Activated CD8-positive, alpha-beta T cell treated with anti-CD3 and anti-CD28 coated beads for 36 hours (primary cell): ENCODE results near the gene PDK1. TPM values are rescaled to one million over a fixed set of nuclear protein-coding genes. Genes with fewer than 3 reads are reported as not detected.

Experiments used
- ATAC-seq: fragments of 200-7000 bp; cut with Tn5 transposase; one replicate; pipeline ENCODE4 v1.10.0; 2021; ENCODE audit warnings: mild to moderate bottlenecking, moderate library complexity
- CTCF ChIA-PET: fragments of 350-600 bp; sonication (Branson Sonifier 250); formaldehyde crosslinking; loops from one replicate; lab custom pipeline; 2021; ENCODE audit warnings: antibody characterized with exemption; lab: Charles Lee
- POLR2A ChIA-PET: fragments of 350-600 bp; sonication (Branson Sonifier 250); formaldehyde crosslinking; loops from one replicate; lab custom pipeline; 2021; ENCODE audit warnings: antibody characterized with exemption; lab: Charles Lee
- DNase-seq: peaks from one replicate; pipeline ENCODE4 v3.0.0-alpha.2; 2020
- H3K27ac Mint-ChIP-seq: one replicate; pipeline ENCODE4 v1.8.0; 2021; ENCODE audit warnings: mild to moderate bottlenecking, mixed read lengths
- H3K27me3 Mint-ChIP-seq: one replicate; pipeline ENCODE4 v1.8.0; 2021; ENCODE audit warnings: mixed read lengths
- H3K36me3 Mint-ChIP-seq: one replicate; pipeline ENCODE4 v1.8.0; 2021; ENCODE audit warnings: low read depth, mixed read lengths
- H3K4me1 Mint-ChIP-seq: one replicate; pipeline ENCODE4 v1.8.0; 2021; ENCODE audit warnings: low read depth, mixed read lengths
- H3K4me3 Mint-ChIP-seq: one replicate; pipeline ENCODE4 v1.8.0; 2021; ENCODE audit warnings: mild to moderate bottlenecking, moderate library complexity, mixed read lengths
- H3K9me3 Mint-ChIP-seq: one replicate; pipeline ENCODE4 v1.8.0; 2021; ENCODE audit warnings: mixed read lengths
- intact Hi-C: fragments of 100-400 bp; cut with micrococcal nuclease; formaldehyde crosslinking; loops from one replicate; pipeline ENCODE4 v1.10.0; 2022
- total RNA-seq, 2 experiments: library from RNA; stranded (reverse); gene quantifications; one replicate each; pipeline ENCODE4 v1.2.3, GENCODE V29; 2021
- TF ChIP-seq, protein P1 (sequence below): fragments of 200-600 bp; IDR thresholded peaks from one replicate; pipeline ENCODE4 v1.8.0; 2022; ENCODE audit warnings: antibody characterized with exemption, mild to moderate bottlenecking

Gene PDK1
- total RNA-seq, 2 experiments from 2014 or later, result 65.8 to 70.7 TPM

DNA sequence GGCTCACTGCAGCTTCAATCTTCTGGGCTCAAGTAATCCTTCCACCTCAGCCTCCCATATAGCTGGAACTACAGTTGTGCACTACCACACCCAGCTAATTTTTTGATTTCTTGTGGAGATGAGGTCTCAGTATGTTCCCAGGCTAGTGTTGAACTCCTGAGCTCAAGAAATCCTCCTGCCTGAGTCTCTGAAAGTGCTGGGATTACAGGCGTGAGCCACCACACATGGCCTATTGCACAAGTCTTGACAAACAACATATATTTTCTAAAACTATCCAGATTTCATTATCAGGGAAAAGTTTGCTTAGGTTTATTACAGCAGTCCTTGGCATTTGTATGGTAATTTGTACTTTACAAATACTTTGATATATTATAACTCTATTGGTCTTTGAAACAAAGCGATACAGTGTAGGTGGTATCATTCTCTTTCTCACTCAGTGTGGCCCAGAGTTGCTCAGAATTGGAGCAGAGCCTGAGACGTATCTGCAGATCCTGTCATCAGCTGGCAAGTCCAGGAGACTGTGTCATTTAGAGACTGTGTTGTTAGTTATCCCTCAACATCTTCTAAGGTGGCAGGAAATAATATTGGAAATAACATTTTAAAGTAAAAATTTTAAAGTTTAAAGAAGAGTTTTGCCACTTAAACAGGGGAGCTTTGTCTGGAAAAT lies 41.4 kb downstream of the PDK1 start:
- DNase-seq, result no peak
- no peak for ATAC-seq
- Mint-ChIP-seq H3K4me1 (peaks cover 16% of the 10 kb centered on the region), H3K9me3 (no peaks in the 10 kb centered on the region), H3K4me3 (no peak overlapping the region), H3K36me3 (peaks cover 59% of the 10 kb centered on the region), H3K27ac (no peak overlapping the region), H3K27me3 (no peaks in the 10 kb centered on the region)
- TF ChIP-seq, protein P1, sequence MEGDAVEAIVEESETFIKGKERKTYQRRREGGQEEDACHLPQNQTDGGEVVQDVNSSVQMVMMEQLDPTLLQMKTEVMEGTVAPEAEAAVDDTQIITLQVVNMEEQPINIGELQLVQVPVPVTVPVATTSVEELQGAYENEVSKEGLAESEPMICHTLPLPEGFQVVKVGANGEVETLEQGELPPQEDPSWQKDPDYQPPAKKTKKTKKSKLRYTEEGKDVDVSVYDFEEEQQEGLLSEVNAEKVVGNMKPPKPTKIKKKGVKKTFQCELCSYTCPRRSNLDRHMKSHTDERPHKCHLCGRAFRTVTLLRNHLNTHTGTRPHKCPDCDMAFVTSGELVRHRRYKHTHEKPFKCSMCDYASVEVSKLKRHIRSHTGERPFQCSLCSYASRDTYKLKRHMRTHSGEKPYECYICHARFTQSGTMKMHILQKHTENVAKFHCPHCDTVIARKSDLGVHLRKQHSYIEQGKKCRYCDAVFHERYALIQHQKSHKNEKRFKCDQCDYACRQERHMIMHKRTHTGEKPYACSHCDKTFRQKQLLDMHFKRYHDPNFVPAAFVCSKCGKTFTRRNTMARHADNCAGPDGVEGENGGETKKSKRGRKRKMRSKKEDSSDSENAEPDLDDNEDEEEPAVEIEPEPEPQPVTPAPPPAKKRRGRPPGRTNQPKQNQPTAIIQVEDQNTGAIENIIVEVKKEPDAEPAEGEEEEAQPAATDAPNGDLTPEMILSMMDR, result no peak
- intact Hi-C loops, result no loop called here
- ChIA-PET POLR2A (interaction anchor here (0.6 kb wide), 1 partner anchor 1436 kb away, joined by 3 read pairs; no protein-coding TSS in a partner anchor), CTCF (interaction anchor here (1.2 to 1.5 kb wide), 2 partner anchors 113 kb away, joined by 5 to 9 read pairs; no protein-coding TSS in a partner anchor)

DNA sequence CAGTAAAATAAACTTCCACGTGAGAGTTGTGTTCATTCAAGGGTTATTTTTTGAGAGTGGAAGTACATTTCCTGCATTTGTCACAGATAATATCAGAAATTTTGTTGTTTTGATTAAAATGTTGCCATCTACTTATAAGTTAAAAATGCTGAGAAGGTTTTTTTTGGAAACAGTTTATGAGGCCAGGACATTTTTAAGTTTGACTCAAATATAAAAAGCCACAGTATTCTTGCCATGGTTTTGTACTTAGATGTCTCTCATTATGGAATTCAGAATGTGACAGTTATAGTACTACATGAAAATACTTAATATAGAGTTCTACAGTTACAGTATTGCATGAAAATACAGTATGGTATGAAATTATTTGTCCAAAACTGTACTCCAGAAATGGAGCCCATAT lies 44.1 kb downstream of the PDK1 start:
- intact Hi-C loops, result loop anchor here (10.0 kb wide), 1 partner anchor 115 kb away; no protein-coding TSS in a partner anchor
- TF ChIP-seq, protein P1, result no peak
- Mint-ChIP-seq H3K4me3 (no peak overlapping the region), H3K27ac (no peak overlapping the region), H3K4me1 (peaks cover 16% of the 10 kb centered on the region), H3K36me3 (peaks cover 70% of the 10 kb centered on the region), H3K27me3 (no peaks in the 10 kb centered on the region), H3K9me3 (no peaks in the 10 kb centered on the region)
- ATAC-seq (no peak), DNase-seq (no peak)
- POLR2A ChIA-PET, result no interaction called here
- CTCF ChIA-PET, result no interaction called here

DNA sequence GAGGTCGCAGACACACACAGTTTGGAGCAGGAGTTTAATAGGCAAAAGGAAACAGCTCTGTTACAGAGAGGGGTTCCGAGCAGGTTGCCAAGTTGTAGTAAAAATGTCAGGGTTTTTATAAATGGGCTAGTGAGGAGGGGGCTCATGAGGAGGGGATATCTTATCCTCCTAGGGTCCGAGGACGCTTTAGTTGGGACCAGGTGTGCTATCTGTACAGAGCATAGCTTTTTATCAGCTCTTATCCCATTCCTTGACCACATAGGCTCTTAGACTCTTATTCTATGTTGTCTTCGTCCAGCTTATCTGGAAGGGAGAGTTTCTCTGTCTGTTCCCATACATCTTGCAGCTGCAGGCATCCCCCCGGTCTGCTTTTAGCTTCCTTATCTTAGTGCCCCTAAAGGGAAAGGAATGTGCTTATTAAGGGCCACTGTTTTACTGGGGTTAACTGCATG lies 44.7 kb downstream of the PDK1 start:
- peaks cover 71% of the 10 kb centered on the region for H3K36me3 Mint-ChIP-seq
- ChIA-PET CTCF (no interaction called here), POLR2A (no interaction called here)
- ATAC-seq (no peak), DNase-seq (no peak)
- no peaks in the 10 kb centered on the region for H3K27me3 Mint-ChIP-seq
- intact Hi-C loops, result loop anchor here (10.0 kb wide), 1 partner anchor 114 kb away; no protein-coding TSS in a partner anchor
- TF ChIP-seq, protein P1, result no peak
- H3K9me3 Mint-ChIP-seq, result no peaks in the 10 kb centered on the region
- H3K27ac Mint-ChIP-seq, result no peak overlapping the region
- H3K4me3 Mint-ChIP-seq, result no peak overlapping the region
- H3K4me1 Mint-ChIP-seq, result peaks cover 16% of the 10 kb centered on the region

DNA sequence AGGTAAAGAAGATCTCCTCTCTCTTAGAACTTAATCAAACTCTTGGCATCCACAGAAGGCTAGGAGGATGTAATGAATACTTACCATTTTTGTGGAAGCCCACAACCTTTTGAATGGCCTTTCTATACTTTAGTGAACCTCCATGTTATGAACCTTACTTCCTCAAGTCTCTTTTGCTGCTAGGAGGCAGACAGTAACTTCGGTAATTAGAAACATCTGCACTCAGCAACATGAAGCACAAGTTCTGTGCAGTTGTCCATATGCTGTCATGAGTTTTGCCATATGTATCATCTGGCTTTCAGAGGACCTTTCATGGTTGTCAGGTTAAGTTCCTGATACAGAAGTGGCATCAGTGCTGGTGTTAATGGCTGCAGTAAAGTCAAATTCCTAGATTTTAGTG lies 50.4 kb downstream of the PDK1 start:
- no peak overlapping the region for H3K4me3 Mint-ChIP-seq
- TF ChIP-seq, protein P1, result no peak
- ATAC-seq (no peak), DNase-seq (no peak)
- ChIA-PET POLR2A (no interaction called here), CTCF (no interaction called here)
- no peaks in the 10 kb centered on the region for H3K9me3 Mint-ChIP-seq
- peaks cover 55% of the 10 kb centered on the region for H3K36me3 Mint-ChIP-seq
- H3K4me1 Mint-ChIP-seq, result no peaks in the 10 kb centered on the region
- H3K27ac Mint-ChIP-seq, result no peak overlapping the region
- no peaks in the 10 kb centered on the region for H3K27me3 Mint-ChIP-seq
- intact Hi-C loops, result loop anchor here (10.0 kb wide), 1 partner anchor 109 kb away; no protein-coding TSS in a partner anchor

DNA sequence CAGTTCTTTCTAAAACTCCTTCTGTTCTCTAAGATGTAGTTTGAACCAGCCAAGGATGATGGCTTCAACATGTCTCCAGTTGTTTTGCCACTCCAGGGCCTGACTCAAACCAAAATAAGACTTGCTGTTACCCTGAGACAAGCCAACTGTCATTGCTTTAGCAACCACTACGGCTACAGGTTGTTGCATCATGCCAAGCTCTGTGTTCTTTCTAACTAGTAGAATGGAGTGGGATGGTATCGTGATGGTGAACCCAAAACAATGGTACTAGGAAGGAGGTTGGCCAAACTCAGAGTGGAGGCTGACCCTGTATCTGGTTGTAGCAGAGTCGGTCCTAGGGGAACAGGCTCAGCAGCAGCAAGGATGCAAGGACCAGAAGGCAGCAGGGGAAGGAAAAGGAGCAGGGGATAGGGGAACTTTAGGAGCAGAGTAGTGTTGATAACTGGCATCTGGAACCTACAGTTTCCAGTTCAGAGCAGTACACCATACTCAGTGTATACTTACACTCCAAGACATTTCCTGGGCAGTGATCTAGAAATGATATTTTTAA lies 51.6 kb downstream of the PDK1 start:
- Mint-ChIP-seq H3K27me3 (no peaks in the 10 kb centered on the region), H3K9me3 (no peaks in the 10 kb centered on the region), H3K36me3 (peaks cover 47% of the 10 kb centered on the region), H3K4me1 (no peaks in the 10 kb centered on the region), H3K27ac (peak overlapping the region; percentile 54), H3K4me3 (no peak overlapping the region)
- ChIA-PET CTCF (no interaction called here), POLR2A (no interaction called here)
- intact Hi-C loops, result loop anchor here (10.0 kb wide), 1 partner anchor 107 kb away; no protein-coding TSS in a partner anchor
- DNase-seq, result no peak
- TF ChIP-seq, protein P1, result no peak
- ATAC-seq, result no peak
